HepG2 (cell line): Measurements from ENCODE around the gene ZBTB14. TPM values are rescaled to one million over a fixed set of nuclear protein-coding genes. Genes with fewer than 3 reads are reported as not detected.
A peak's percentile ranks its signal among the peaks of the same experiment; 100 is the strongest.

Source experiments
- ATAC-seq: fragments of 200-7000 bp; cut with Tn5 transposase; 3 replicates; pipeline ENCODE4 v1.9.1; 2020; ENCODE audit warnings: mild to moderate bottlenecking, moderate library complexity
- BruUV-seq: library from RNA; stranded (reverse); fragments of 400-500 nt; replicated peaks from 2 replicates; lab custom pipeline; 2021; lab: Mats Ljungman, UMichigan
- CTCF ChIA-PET: fragments of 300-600 bp; formaldehyde crosslinking; extraction: SDS; loops from one replicate; lab custom pipeline; 2021; ENCODE audit warnings: low total read pairs, inconsistent platforms, low intra/inter-chr PET ratio; lab: Yijun Ruan, JAX
- POLR2A ChIA-PET: fragments of 350-600 bp; sonication (Branson Sonifier 250); formaldehyde crosslinking; loops from one replicate; lab custom pipeline; 2020; ENCODE audit warnings: antibody characterized with exemption, inconsistent platforms; lab: Yijun Ruan, JAX
- DNase-seq: peaks from one replicate; pipeline ENCODE4 v3.0.0-alpha.2; 2015; ENCODE audit warnings: low spot score
- FAIRE-seq: peaks from 3 replicates; lab custom pipeline; 2011; peaks lifted over from hg19 to GRCh38; lab: Jason Lieb, UNC
- H2AFZ ChIP-seq: one replicate; pipeline ENCODE4 v1.6.1; 2011; ENCODE audit warnings: low read length, inconsistent platforms
- H3K27ac ChIP-seq: fragments of 300-600 bp; 3 replicates; pipeline ENCODE4 v1.8.0; 2011; ENCODE audit warnings: mixed run types, mild to moderate bottlenecking, mixed read lengths, low read length, inconsistent platforms; ENCODE audit not compliant: insufficient read depth; ENCODE audit errors: extremely low read length
- H3K27me3 ChIP-seq, 2 experiments: fragments of 200-600 bp in 1 of 2; 2 replicates in 1 of 2; 3 replicates in 1 of 2; pipeline versions ENCODE4 v1.6.0 to v1.8.0; 2011; ENCODE audit warnings: low read length in 2 of 2, mild to moderate bottlenecking in 2 of 2, moderate library complexity in 2 of 2, inconsistent platforms in 1 of 2; ENCODE audit not compliant: insufficient read depth in 2 of 2, control insufficient read depth in 1 of 2
- H3K36me3 ChIP-seq, 2 experiments: fragments of 200-600 bp in 1 of 2; replicated peaks in 1 of 2; 2 replicates in 1 of 2; 3 replicates in 1 of 2; pipeline versions ENCODE4 v1.5.1 to v1.8.0; 2011; ENCODE audit warnings: low read length in 2 of 2, inconsistent platforms in 1 of 2; ENCODE audit not compliant: insufficient read depth in 2 of 2, control insufficient read depth in 1 of 2
- H3K4me1 ChIP-seq: 2 replicates; pipeline ENCODE4 v1.5.1; 2012; ENCODE audit warnings: low read length, inconsistent platforms; ENCODE audit not compliant: insufficient read depth
- H3K4me2 ChIP-seq: 2 replicates; pipeline ENCODE4 v1.6.0; 2011; ENCODE audit warnings: low read depth, low read length, inconsistent platforms
- H3K4me3 ChIP-seq, 3 experiments: fragments of 200-600 bp in 1 of 3; sonication (generic), shearing (Covaris generic) in 1 of 3; replicated peaks in 1 of 3; 2 replicates each; pipeline ENCODE4 v1.5.1; 2011 to 2016; ENCODE audit warnings: low read length in 3 of 3, inconsistent platforms in 2 of 3, low read depth in 2 of 3, mild to moderate bottlenecking in 2 of 3, control low read depth in 1 of 3, mixed read lengths in 1 of 3; ENCODE audit not compliant: insufficient read depth in 1 of 3
- H3K79me2 ChIP-seq: one replicate; pipeline ENCODE4 v1.6.1; 2011; ENCODE audit warnings: low read length, inconsistent platforms; ENCODE audit not compliant: insufficient read depth
- H3K9ac ChIP-seq: 2 replicates; pipeline ENCODE4 v1.6.0; 2011; ENCODE audit warnings: mild to moderate bottlenecking, low read depth, low read length, inconsistent platforms; ENCODE audit not compliant: insufficient read depth
- H3K9me3 ChIP-seq: 2 replicates; pipeline ENCODE4 v1.5.1; 2012; ENCODE audit warnings: mild to moderate bottlenecking, low read length
- H4K20me1 ChIP-seq: 2 replicates; pipeline ENCODE4 v1.6.0; 2011; ENCODE audit warnings: inconsistent platforms, mild to moderate bottlenecking, low read length, moderate library complexity; ENCODE audit not compliant: insufficient read depth
- FOXA3 ChIP-seq: IDR thresholded peaks from 2 replicates; pipeline ENCODE4 v1.6.1; 2016; ENCODE audit warnings: missing genetic modification reagents, missing compliant biosample characterization
- HNF4A ChIP-seq: sonication (generic); formaldehyde crosslinking; IDR thresholded peaks from 2 replicates; pipeline ENCODE4 v1.4.0; 2020; ENCODE audit warnings: missing genetic modification reagents
- HNF4G ChIP-seq, 2 experiments: sonication (generic) in 1 of 2; formaldehyde crosslinking in 1 of 2; IDR thresholded peaks; 2 replicates each; pipeline versions ENCODE4 v1.4.0 to v1.6.1; 2011 to 2020; ENCODE audit warnings: borderline replicate concordance in 2 of 2, low read depth in 2 of 2, mild to moderate bottlenecking in 2 of 2, low read length in 1 of 2, missing genetic modification reagents in 1 of 2, moderate library complexity in 1 of 2
- HOMEZ ChIP-seq: IDR thresholded peaks from 2 replicates; pipeline ENCODE4 v1.6.1; 2016; ENCODE audit warnings: low read depth
- IRF2 ChIP-seq: IDR thresholded peaks from 2 replicates; pipeline ENCODE4 v1.6.1; 2018; ENCODE audit warnings: missing genetic modification reagents, missing compliant biosample characterization
- MIER2 ChIP-seq: IDR thresholded peaks from 2 replicates; pipeline ENCODE4 v1.6.1; 2016; ENCODE audit warnings: missing biosample characterization, missing genetic modification reagents
- MIXL1 ChIP-seq: IDR thresholded peaks from 2 replicates; pipeline ENCODE4 v1.6.1; 2016
- NR2C2 ChIP-seq: sonication (generic); formaldehyde crosslinking; IDR thresholded peaks from 2 replicates; pipeline ENCODE4 v1.4.0; 2020; ENCODE audit warnings: missing genetic modification reagents, mild to moderate bottlenecking, moderate library complexity, borderline replicate concordance
- RARA ChIP-seq: IDR thresholded peaks from 2 replicates; pipeline ENCODE4 v1.6.1; 2016; ENCODE audit warnings: missing genetic modification reagents, missing compliant biosample characterization
- RBM39 ChIP-seq: fragments of 200-400 bp; formaldehyde crosslinking; IDR thresholded peaks from one replicate; pipeline ENCODE4 v1.6.1; 2018; ENCODE audit warnings: antibody characterized with exemption, mild to moderate bottlenecking, low read depth, low read length; ENCODE audit not compliant: poor library complexity, severe bottlenecking
- SAP130 ChIP-seq: IDR thresholded peaks from 2 replicates; pipeline ENCODE4 v1.6.1; 2016; ENCODE audit warnings: low read depth
- SOX6 ChIP-seq, 2 experiments: fragments of 450-650 bp in 1 of 2; sonication (generic) in 1 of 2; formaldehyde crosslinking in 1 of 2; IDR thresholded peaks; 2 replicates each; pipeline versions ENCODE4 v1.4.0 to v1.6.1; 2017 to 2020; ENCODE audit warnings: antibody characterized with exemption in 1 of 2, mild to moderate bottlenecking in 1 of 2, missing genetic modification reagents in 1 of 2
- STAG1 ChIP-seq: sonication (generic); formaldehyde crosslinking; IDR thresholded peaks from 2 replicates; pipeline ENCODE4 v1.4.0; 2020; ENCODE audit warnings: missing genetic modification reagents
- TFE3 ChIP-seq: IDR thresholded peaks from 2 replicates; pipeline ENCODE4 v1.6.1; 2016
- ZBTB21 ChIP-seq: sonication (generic); formaldehyde crosslinking; IDR thresholded peaks from 2 replicates; pipeline ENCODE4 v1.4.0; 2020; ENCODE audit warnings: missing genetic modification reagents
- ZNF652 ChIP-seq: IDR thresholded peaks from 2 replicates; pipeline ENCODE4 v1.6.1; 2016; ENCODE audit warnings: low read depth, borderline replicate concordance
- WGBS: methylation state at CpG from one replicate; pipeline ENCODE4 v1.1.6; 2017; ENCODE audit warnings: low lambda C conversion rate; 5-methylcytosine and 5-hydroxymethylcytosine counted together
- in situ Hi-C: cut with HindIII; loops from 2 replicates; pipeline ENCODE4 v1.10.0; 2017; ENCODE audit warnings: low pct_unique_long_range_greater_than_20kb; ENCODE audit not compliant: extremely low pct_ligation_motif_present
- intact Hi-C: fragments of 100-400 bp; cut with micrococcal nuclease; formaldehyde crosslinking; loops from one replicate; pipeline ENCODE4 v1.10.0; 2022; ENCODE audit not compliant: unreplicated experiment
- polyA plus RNA-seq, 8 experiments: library from polyadenylated mRNA; depleted of rRNA in 3 of 8; stranded (reverse) in 7 of 8; unstranded in 1 of 8; fragments of >200 nt; fragmentation: Illumina TruSeq in 4 of 8; extraction: Trizol in 4 of 8; gene quantifications; 2 replicates each; pipeline versions ENCODE4 v1.2.1 to v1.2.3, GENCODE V29; 2011 to 2016; ENCODE audit warnings: low read depth in 4 of 8, missing spikeins in 1 of 8, mixed read lengths in 1 of 8; ENCODE audit not compliant: insufficient read depth in 1 of 8
- total RNA-seq, 5 experiments: library from RNA; depleted of rRNA; stranded (reverse); fragments of >200 nt; fragmentation: Illumina TruSeq; extraction: Trizol; gene quantifications; 2 replicates each; pipeline ENCODE4 v1.2.3, GENCODE V29; 2016; ENCODE audit warnings: low read depth in 1 of 5

ZBTB14 gene
- total and polyA plus RNA-seq, 2 of the 13 experiments (the other 11 are each of a cell fraction or from before 2014, with no cell fraction given), result 8.0 to 14.4 TPM

GRCh38 chr18:5304232-5304631 is 8.7 kb upstream of the ZBTB14 start:
- FAIRE-seq (no peak), DNase-seq (peak; percentile 25), ATAC-seq (peak; percentile 27; the same call in 2 of the 3 replicates)
- Histone ChIP-seq H3K9me3 (no peaks in the 10 kb centered on the region), H3K4me1 (peaks cover 49% of the 10 kb centered on the region), H3K9ac (peak overlapping the region; percentile 38; the same call in 1 of the 2 replicates), H3K27me3 (no peaks in the 10 kb centered on the region), H3K36me3 (no peaks in the 10 kb centered on the region), H3K4me3 (no peak overlapping the region), H4K20me1 (no peaks in the 10 kb centered on the region), H2AFZ (no peak overlapping the region), H3K4me2 (peak overlapping the region; percentile 59), H3K79me2 (no peaks in the 10 kb centered on the region), H3K27ac (peak overlapping the region; percentile 62)
- WGBS, result 4% methylated on average over 1 of the region's 1 CpG
- in situ Hi-C loops, result no loop called here
- TF ChIP-seq HNF4A, result peak; percentile 72
- TF ChIP-seq HNF4G (IDR thresholded peaks at IDR 0.05; ENCODE audit: borderline replicate concordance, low read depth, low read length), result peak; percentile 50; the same call in 1 of the 2 replicates
- no peak for TF ChIP-seq HNF4G (CRISPR knock-in tag; IDR thresholded peaks at IDR 0.05; ENCODE audit: borderline replicate concordance, low read depth)
- 0 out of 2 replicates have a peak, but pooled peaks have one; percentile 11 for TF ChIP-seq MIXL1 (CRISPR knock-in tag)
- TF ChIP-seq ZBTB21 (CRISPR knock-in tag), result no peak
- no TSS peak for BruUV-seq
- ChIA-PET CTCF (no interaction called here), POLR2A (interaction anchor here (1.3 to 2.4 kb wide), 4 partner anchors 8 to 66 kb away, joined by 3 to 21 read pairs (median 11); partner anchors contain the start of gene ZBTB14)
- intact Hi-C loops, result no loop called here

- H3K4me2 ChIP-seq, result peak overlapping the region; percentile 59
- no peaks in the 10 kb centered on the region for H3K79me2 ChIP-seq
- H3K27ac ChIP-seq, result peak overlapping the region; percentile 62
- DNase-seq (peak; percentile 83), FAIRE-seq (peak; percentile 72), ATAC-seq (peak; percentile 86)
- no peaks in the 10 kb centered on the region for H3K27me3 ChIP-seq
- BruUV-seq, result no TSS peak
- intact Hi-C loops, result no loop called here
- H4K20me1 ChIP-seq, result no peaks in the 10 kb centered on the region
- no peak overlapping the region; a peak in 1 of 6 replicates for H3K4me3 ChIP-seq
- no peaks in the 10 kb centered on the region for H3K9me3 ChIP-seq
- WGBS, result 60% methylated on average over 1 of the region's 1 CpG
- ChIA-PET CTCF (no interaction called here), POLR2A (interaction anchor here (2.0 to 2.4 kb wide), 3 partner anchors 9 to 66 kb away, joined by 8 to 21 read pairs (median 14); partner anchors contain the start of gene ZBTB14)
- peak overlapping the region; percentile 38; the same call in 1 of the 2 replicates for H3K9ac ChIP-seq
- in situ Hi-C loops, result no loop called here
- H2AFZ ChIP-seq, result no peak overlapping the region
- no peaks in the 10 kb centered on the region for H3K36me3 ChIP-seq
- H3K4me1 ChIP-seq, result peaks cover 54% of the 10 kb centered on the region
- TF ChIP-seq MIER2 (CRISPR knock-in tag) (0 out of 2 replicates have a peak, but pooled peaks have one; percentile 43), RARA (CRISPR knock-in tag) (peak; percentile 85), NR2C2 (peak; percentile 28; the same call in 1 of the 2 replicates), SOX6 (IDR thresholded peaks at IDR 0.05) (no peak), SOX6 (CRISPR knock-in tag; IDR thresholded peaks at IDR 0.05) (peak; percentile 89), SAP130 (CRISPR knock-in tag) (peak; percentile 53), FOXA3 (peak; percentile 65), ZNF652 (peak; percentile 94), STAG1 (CRISPR knock-in tag) (peak; percentile 16; the same call in 1 of the 2 replicates), HOMEZ (CRISPR knock-in tag) (0 out of 2 replicates have a peak, but pooled peaks have one; percentile 10), TFE3 (peak; percentile 95), IRF2 (CRISPR knock-in tag) (peak; percentile 36; the same call in 1 of the 2 replicates), RBM39 (no peak)
These were observed 8.1 kb upstream of the ZBTB14 start for GRCh38 chr18:5303636-5304035.
